ENCODE results near the gene TLN1.

DNA sequence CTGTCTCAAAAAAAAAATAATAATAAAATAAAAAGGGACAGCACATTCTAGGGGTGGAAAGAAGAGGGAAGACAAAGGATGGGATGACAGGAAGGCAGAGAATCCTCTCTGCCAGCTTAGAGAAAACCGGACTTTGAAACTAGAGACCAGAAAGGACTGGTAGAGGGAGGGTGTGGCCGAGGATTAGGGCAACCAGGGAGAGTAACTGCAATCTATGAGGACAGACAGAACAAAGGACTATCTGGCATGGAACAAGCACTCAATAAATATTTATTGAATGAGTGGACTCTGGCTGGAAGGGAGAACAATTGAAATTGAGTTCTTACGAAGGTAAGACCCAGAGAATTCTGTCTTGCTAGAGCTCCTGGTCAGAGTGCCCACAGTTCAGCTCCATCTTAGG, 14.6 kb upstream of the TLN1 start:
- TF ChIP-seq, protein P1, sequence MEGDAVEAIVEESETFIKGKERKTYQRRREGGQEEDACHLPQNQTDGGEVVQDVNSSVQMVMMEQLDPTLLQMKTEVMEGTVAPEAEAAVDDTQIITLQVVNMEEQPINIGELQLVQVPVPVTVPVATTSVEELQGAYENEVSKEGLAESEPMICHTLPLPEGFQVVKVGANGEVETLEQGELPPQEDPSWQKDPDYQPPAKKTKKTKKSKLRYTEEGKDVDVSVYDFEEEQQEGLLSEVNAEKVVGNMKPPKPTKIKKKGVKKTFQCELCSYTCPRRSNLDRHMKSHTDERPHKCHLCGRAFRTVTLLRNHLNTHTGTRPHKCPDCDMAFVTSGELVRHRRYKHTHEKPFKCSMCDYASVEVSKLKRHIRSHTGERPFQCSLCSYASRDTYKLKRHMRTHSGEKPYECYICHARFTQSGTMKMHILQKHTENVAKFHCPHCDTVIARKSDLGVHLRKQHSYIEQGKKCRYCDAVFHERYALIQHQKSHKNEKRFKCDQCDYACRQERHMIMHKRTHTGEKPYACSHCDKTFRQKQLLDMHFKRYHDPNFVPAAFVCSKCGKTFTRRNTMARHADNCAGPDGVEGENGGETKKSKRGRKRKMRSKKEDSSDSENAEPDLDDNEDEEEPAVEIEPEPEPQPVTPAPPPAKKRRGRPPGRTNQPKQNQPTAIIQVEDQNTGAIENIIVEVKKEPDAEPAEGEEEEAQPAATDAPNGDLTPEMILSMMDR (IDR thresholded peaks at IDR 0.05), result no peak
- TF ChIP-seq POLR2AphosphoS5 (IDR thresholded peaks at IDR 0.05) (no peak), POLR2A (IDR thresholded peaks at IDR 0.05; ENCODE audit: low read depth) (no peak)

Data from esophagus muscularis mucosa (tissue), 3 donors.